ENCODE data around the gene SPOP.

DNA sequence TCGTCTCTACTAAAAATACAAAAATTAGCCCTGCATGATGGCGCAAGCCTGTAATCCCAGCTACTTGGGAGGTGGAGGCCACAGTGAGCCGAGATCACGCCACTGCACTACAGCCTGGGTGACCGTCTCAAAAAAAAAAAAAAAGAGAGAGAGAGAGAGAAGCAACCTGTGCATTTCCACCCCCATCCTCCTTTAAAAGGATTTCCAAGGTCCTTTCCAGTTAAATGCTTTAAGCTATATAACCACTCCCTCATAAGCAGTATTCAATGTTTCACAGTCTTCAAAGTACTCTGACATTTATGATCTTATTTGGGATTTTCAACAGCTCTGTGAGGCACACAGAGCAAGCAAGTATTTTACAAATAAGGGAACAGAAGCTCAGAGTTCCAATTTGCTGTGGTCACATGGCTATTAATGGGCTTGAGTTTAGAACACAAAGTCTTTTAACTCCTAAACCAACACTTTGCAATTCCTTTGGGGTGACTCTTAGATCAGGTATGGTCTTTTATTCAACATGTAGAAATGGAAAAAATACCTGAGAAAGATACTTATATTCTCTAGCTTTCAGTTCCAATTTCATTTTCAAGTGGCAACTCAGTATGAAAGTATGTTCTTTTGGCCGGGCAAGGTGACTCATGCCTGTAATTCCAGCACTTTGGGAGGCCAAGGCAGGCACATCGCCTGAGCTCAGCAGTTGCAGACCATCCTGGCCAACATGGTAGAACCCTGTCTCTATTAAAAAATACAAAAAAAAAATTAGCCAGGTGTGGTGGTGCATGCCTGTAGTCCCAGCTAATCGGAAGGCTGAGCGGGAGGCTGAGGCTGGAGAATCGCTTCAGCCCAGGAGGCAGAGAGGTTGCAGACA lies 31.3 kb downstream of the SPOP start:
- TF ChIP-seq, protein P1, sequence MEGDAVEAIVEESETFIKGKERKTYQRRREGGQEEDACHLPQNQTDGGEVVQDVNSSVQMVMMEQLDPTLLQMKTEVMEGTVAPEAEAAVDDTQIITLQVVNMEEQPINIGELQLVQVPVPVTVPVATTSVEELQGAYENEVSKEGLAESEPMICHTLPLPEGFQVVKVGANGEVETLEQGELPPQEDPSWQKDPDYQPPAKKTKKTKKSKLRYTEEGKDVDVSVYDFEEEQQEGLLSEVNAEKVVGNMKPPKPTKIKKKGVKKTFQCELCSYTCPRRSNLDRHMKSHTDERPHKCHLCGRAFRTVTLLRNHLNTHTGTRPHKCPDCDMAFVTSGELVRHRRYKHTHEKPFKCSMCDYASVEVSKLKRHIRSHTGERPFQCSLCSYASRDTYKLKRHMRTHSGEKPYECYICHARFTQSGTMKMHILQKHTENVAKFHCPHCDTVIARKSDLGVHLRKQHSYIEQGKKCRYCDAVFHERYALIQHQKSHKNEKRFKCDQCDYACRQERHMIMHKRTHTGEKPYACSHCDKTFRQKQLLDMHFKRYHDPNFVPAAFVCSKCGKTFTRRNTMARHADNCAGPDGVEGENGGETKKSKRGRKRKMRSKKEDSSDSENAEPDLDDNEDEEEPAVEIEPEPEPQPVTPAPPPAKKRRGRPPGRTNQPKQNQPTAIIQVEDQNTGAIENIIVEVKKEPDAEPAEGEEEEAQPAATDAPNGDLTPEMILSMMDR (IDR thresholded peaks at IDR 0.05), result no peak
- peak in 1 of 4 donors; percentile 16 for TF ChIP-seq POLR2A (IDR thresholded peaks at IDR 0.05)
